CD4-positive, alpha-beta T cell treated with Interleukin-21 for 1 hour (primary cell): ENCODE results near the gene HERC6.
"Not testable (repeated sequence)": the region's sequence is repeated elsewhere in the genome, so short reads cannot be mapped to it uniquely, and the experiment has no call there.

Experiments
- DNase-seq: peaks from one replicate; pipeline ENCODE4 v3.0.0-alpha.2; 2020

Gene HERC6

GRCh38 chr4:88448211-88448765 lies 69.6 kb downstream of the HERC6 start:
- not testable (repeated sequence) for DNase-seq

GRCh38 chr4:88448889-88449288 lies 70.2 kb downstream of the HERC6 start:
- no peak for DNase-seq

DNA sequence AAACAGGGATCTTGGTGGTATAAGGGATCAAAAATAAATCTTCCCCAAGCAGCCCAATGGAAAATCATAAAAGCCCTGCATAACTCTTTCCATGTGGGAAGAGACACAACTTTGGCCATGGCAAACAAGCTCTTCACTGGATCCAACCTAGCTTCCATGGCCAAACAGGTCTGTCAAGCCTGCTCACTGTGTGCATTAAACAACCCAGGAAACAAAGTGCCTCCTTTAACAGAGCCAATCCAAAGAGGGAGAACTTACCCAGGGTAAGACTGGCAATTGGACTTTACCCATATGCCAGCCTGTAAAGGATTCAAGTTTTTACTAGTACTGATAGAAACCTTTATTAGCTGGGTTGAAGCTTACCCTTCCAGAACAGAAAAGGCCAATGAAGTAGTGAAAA lies 70.6 kb downstream of the HERC6 start:
- DNase-seq, result no peak

DNA sequence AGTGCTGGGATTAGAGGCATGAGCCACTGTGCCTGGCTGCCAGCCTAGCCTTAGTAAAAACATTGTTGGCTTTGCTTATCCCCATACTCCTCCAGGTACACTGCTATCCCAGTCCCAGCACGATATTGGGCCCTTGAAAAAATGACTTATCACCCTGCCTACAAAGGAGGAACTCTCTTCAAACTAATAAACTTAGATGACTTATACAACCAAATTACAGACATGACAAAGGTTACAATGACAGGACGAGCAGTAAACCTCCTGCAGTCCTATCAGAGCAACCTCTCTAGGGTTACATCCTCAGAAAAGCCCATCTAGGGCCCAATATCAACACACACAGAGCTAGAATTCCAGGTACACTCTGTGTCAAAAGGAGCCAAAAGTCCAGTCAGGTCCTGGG lies 72.6 kb downstream of the HERC6 start:
- no peak for DNase-seq

- DNase-seq, result no peak
These were observed 74.3 kb downstream of the HERC6 start for GRCh38 chr4:88452912-88453311.

- peak; percentile 96 for DNase-seq
These were observed 78.1 kb downstream of the HERC6 start, which contains the start of gene HERC5 for GRCh38 chr4:88456670-88457306. TSS of gene HERC5 (plus strand) at chr4:88457119. CDS start at chr4:88457270, 151 bp downstream.

DNA sequence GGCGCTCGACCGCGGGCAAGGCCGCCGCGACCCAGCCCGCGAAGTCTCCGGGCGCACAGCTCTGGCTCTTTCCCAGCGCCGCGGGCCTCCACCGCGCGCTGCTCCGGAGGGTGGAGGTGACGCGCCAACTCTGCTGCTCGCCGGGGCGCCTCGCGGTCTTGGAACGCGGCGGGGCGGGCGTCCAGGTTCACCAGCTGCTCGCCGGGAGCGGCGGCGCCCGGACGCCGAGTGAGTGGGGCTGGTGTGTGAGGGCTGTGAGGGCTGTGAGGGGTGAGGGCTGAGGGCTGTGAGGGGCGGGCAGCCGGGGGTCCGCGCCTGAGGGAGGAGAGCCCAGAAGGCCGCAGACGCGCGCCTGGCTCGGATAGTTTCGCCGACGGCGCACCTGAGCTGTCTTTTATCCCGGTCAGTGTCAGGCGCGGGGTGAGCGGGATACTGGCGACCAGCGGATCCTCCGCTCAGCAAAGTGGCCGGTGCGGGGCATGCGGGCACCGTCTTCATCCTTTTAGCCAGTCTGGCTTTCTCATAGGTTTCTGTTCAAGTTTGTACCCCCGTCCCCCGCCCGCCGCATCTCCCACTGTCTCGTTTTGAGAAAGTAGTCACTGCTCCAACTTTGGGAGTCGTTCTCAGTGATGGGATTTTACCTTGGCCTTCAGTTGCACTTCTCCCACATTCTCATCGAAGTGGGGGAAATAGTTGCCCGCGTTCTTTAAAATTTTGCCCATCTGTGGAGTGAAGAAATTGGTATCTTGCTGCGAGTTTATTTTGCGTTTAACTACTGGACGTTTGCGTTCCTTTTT lies 78.9 kb downstream of the HERC6 start:
- no peak for DNase-seq

GRCh38 chr4:88458104-88458740 lies 79.6 kb downstream of the HERC6 start:
- DNase-seq, result no peak

- no peak for DNase-seq
These were observed 87.1 kb downstream of the HERC6 start for GRCh38 chr4:88465653-88466192.

- DNase-seq, result no peak
These were observed 88.7 kb downstream of the HERC6 start for GRCh38 chr4:88467392-88467791.

- DNase-seq, result no peak
These were observed 98.7 kb downstream of the HERC6 start for GRCh38 chr4:88477229-88477860.

DNA sequence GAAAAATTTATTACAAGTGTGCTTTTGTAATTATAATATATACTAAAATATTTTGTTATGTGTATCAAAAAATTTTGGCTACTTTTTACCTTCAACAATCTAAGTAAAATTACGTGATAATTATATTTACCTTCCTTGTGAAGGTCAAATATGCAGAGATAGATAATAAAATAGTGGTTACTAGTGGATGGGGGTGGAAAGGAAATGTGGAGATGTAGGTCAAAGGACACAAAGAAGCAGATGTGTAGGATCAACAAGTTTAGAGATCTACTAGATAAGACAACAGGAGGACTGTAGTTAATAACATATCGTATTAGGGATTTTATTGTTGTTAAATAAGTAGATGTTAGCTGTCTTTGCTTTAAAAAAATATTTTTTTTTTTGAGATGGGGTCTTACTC lies 99.6 kb downstream of the HERC6 start:
- DNase-seq, result no peak

- no peak for DNase-seq
These were observed 102.9 kb downstream of the HERC6 start for GRCh38 chr4:88481537-88481936.

GRCh38 chr4:88489100-88489761 lies 110.6 kb downstream of the HERC6 start:
- no peak for DNase-seq
